NCI-H1092 treated with DMSO at 0.1 percent for 48 hours (cell line): Measurements from ENCODE around the gene ZSCAN1.
A peak's percentile ranks its signal among the peaks of the same experiment; 100 is the strongest.

Experiments
- DNase-seq: peaks from one replicate; lab custom pipeline; 2025; lab: John Stamatoyannopoulos, UW

Gene ZSCAN1

GRCh38 chr19:58084596-58085347 lies 50.9 kb downstream of the ZSCAN1 start:
- no peak for DNase-seq

GRCh38 chr19:58085348-58085875 lies 51.6 kb downstream of the ZSCAN1 start:
- DNase-seq: no peak

GRCh38 chr19:58086825-58087710 lies 53.2 kb downstream of the ZSCAN1 start:
- no peak for DNase-seq

GRCh38 chr19:58088521-58089052 lies 54.8 kb downstream of the ZSCAN1 start:
- DNase-seq: no peak

GRCh38 chr19:58089846-58090245 lies 56.0 kb downstream of the ZSCAN1 start:
- DNase-seq: no peak

- DNase-seq: no peak
Measured at GRCh38 chr19:58091251-58091995, 57.6 kb downstream of the ZSCAN1 start.

GRCh38 chr19:58093071-58093470 lies 59.2 kb downstream of the ZSCAN1 start:
- DNase-seq: no peak

- DNase-seq: no peak
Measured at GRCh38 chr19:58095328-58095727, 61.5 kb downstream of the ZSCAN1 start.

- DNase-seq: no peak
Measured at GRCh38 chr19:58096884-58097283, 63.1 kb downstream of the ZSCAN1 start.

- DNase-seq: no peak
Measured at GRCh38 chr19:58097349-58097748, 63.5 kb downstream of the ZSCAN1 start.

GRCh38 chr19:58097781-58098681 lies 64.2 kb downstream of the ZSCAN1 start, which contains the start of gene ZSCAN18:
Gene ZSCAN18 (minus strand): TSS chr19:58098231. CDS start chr19:58090267, 7,964 bp downstream.
- DNase-seq: peak; percentile 87

GRCh38 chr19:58098682-58098998 lies 64.8 kb downstream of the ZSCAN1 start:
- no peak for DNase-seq
